Endothelial cell of umbilical vein (primary cell): ENCODE results near the gene NEU3. TPM values are rescaled to one million over a fixed set of nuclear protein-coding genes. Genes with fewer than 3 reads are reported as not detected.

ENCODE experiments used
- BruUV-seq: library from RNA; stranded (reverse); fragments of 400-500 nt; replicated peaks from 2 replicates; lab custom pipeline; 2021; lab: Mats Ljungman, UMichigan
- CTCF ChIA-PET: fragments of 300-600, 350-600 bp; sonication (Branson Sonifier 250); formaldehyde crosslinking; loops from one replicate; lab custom pipeline; 2021; ENCODE audit warnings: antibody characterized with exemption, inconsistent platforms; lab: Charles Lee
- POLR2A ChIA-PET: fragments of 300-600, 350-600 bp; sonication (Branson Sonifier 250); formaldehyde crosslinking; loops from one replicate; lab custom pipeline; 2021; ENCODE audit warnings: antibody characterized with exemption, inconsistent platforms; lab: Charles Lee
- DNase-seq: peaks from one replicate; pipeline ENCODE4 v3.0.0-alpha.2; 2011; ENCODE audit warnings: low read depth, low spot score
- FAIRE-seq: peaks from 2 replicates; lab custom pipeline; 2011; peaks lifted over from hg19 to GRCh38; lab: Jason Lieb, UNC
- H2AFZ ChIP-seq: 2 replicates; pipeline ENCODE4 v1.6.0; 2012; ENCODE audit warnings: low read depth, low read length, control low read depth, inconsistent platforms
- H3K27ac ChIP-seq: 2 replicates; pipeline ENCODE4 v1.5.1; 2011; ENCODE audit warnings: low read depth, mild to moderate bottlenecking, control low read depth, low read length, moderate library complexity; ENCODE audit not compliant: insufficient read depth
- H3K27me3 ChIP-seq, 2 experiments: 2 replicates each; pipeline versions ENCODE4 v1.6.0 to v1.6.1; 2011; ENCODE audit warnings: low read length in 2 of 2, mixed read lengths in 1 of 2; ENCODE audit not compliant: control insufficient read depth in 2 of 2, insufficient read depth in 2 of 2
- H3K36me3 ChIP-seq, 2 experiments: 2 replicates in 1 of 2; 3 replicates in 1 of 2; pipeline ENCODE4 v1.5.1; 2011; ENCODE audit warnings: low read length in 2 of 2, mild to moderate bottlenecking in 1 of 2, moderate library complexity in 1 of 2; ENCODE audit not compliant: control insufficient read depth in 2 of 2, insufficient read depth in 2 of 2; ENCODE audit errors: extremely low read depth in 1 of 2
- H3K4me1 ChIP-seq: 3 replicates; pipeline ENCODE4 v1.5.1; 2011; ENCODE audit warnings: mild to moderate bottlenecking, low read length; ENCODE audit not compliant: control insufficient read depth, insufficient read depth; ENCODE audit errors: extremely low read depth
- H3K4me2 ChIP-seq: 2 replicates; pipeline ENCODE4 v1.6.1; 2011; ENCODE audit warnings: low read length, control low read depth, mixed read lengths; ENCODE audit not compliant: insufficient read depth
- H3K4me3 ChIP-seq, 3 experiments: fragments of 200-600 bp in 1 of 3; sonication (generic), shearing (Covaris generic) in 1 of 3; replicated peaks in 1 of 3; 2 replicates each; pipeline ENCODE4 v1.5.1; 2011 to 2016; ENCODE audit warnings: control low read depth in 3 of 3, low read length in 3 of 3, mild to moderate bottlenecking in 2 of 3, inconsistent platforms in 1 of 3, low read depth in 1 of 3, moderate library complexity in 1 of 3; ENCODE audit not compliant: insufficient read depth in 1 of 3
- H3K79me2 ChIP-seq: 2 replicates; pipeline ENCODE4 v1.6.0; 2012; ENCODE audit warnings: low read length, inconsistent platforms; ENCODE audit not compliant: control insufficient read depth, insufficient read depth
- H3K9ac ChIP-seq: replicated peaks from 2 replicates; pipeline ENCODE3; 2011; ENCODE audit warnings: low read length, control low read depth; ENCODE audit not compliant: insufficient read depth; ENCODE audit errors: extremely low read depth
- H3K9me1 ChIP-seq: replicated peaks from 3 replicates; pipeline ENCODE4 v1.6.0; 2011; ENCODE audit warnings: mild to moderate bottlenecking, low read length; ENCODE audit not compliant: control insufficient read depth, insufficient read depth; ENCODE audit errors: extremely low read depth
- H3K9me3 ChIP-seq: replicated peaks from 2 replicates; pipeline ENCODE4 v1.5.1; 2012; ENCODE audit warnings: low read length, inconsistent platforms; ENCODE audit not compliant: control insufficient read depth, insufficient read depth
- H4K20me1 ChIP-seq: replicated peaks from 2 replicates; pipeline ENCODE3; 2011; ENCODE audit warnings: mild to moderate bottlenecking, low read length; ENCODE audit not compliant: control insufficient read depth, insufficient read depth; ENCODE audit errors: extremely low read depth
- EZH2 ChIP-seq: IDR thresholded peaks from 2 replicates; pipeline ENCODE4 v1.6.1; 2012; ENCODE audit warnings: borderline replicate concordance, low read depth, mild to moderate bottlenecking, moderate library complexity, low read length, inconsistent platforms; ENCODE audit not compliant: severe bottlenecking
- FOS ChIP-seq: IDR thresholded peaks from 2 replicates; pipeline ENCODE4 v1.6.1; 2011; ENCODE audit warnings: mild to moderate bottlenecking, low read length, moderate library complexity, borderline replicate concordance; ENCODE audit not compliant: insufficient read depth
- GATA2 ChIP-seq: IDR thresholded peaks from 2 replicates; pipeline ENCODE4 v1.7.0; 2011; ENCODE audit warnings: low read depth, mild to moderate bottlenecking, moderate library complexity, mixed read lengths, low read length; ENCODE audit not compliant: insufficient read length, insufficient read depth
- JUN ChIP-seq: IDR thresholded peaks from 2 replicates; pipeline ENCODE4 v1.6.1; 2011; ENCODE audit warnings: borderline replicate concordance, low read depth; ENCODE audit not compliant: insufficient read length, insufficient read depth
- MYC ChIP-seq: IDR thresholded peaks from one replicate; pipeline ENCODE4 v1.6.1; 2011; ENCODE audit warnings: mild to moderate bottlenecking, low read depth, low read length
- POLR2A ChIP-seq: IDR thresholded peaks from 2 replicates; pipeline ENCODE4 v1.6.1; 2012; ENCODE audit warnings: low read depth, mild to moderate bottlenecking, control low read depth, low read length
- POLR2AphosphoS5 ChIP-seq: IDR thresholded peaks from 2 replicates; pipeline ENCODE4 v1.6.1; 2012; ENCODE audit warnings: low read depth, mild to moderate bottlenecking, control low read depth, low read length, moderate library complexity; ENCODE audit not compliant: insufficient read depth
- dilution Hi-C: fragments of 300-500 bp; cut with MboI; formaldehyde crosslinking; loops from one replicate; pipeline ENCODE4 v1.15.0; 2019; ENCODE audit warnings: low sequenced_read_pairs; ENCODE audit not compliant: extremely low pct_ligation_motif_present
- intact Hi-C: fragments of 100-400 bp; cut with micrococcal nuclease; formaldehyde crosslinking; loops from one replicate; pipeline ENCODE4 v1.10.0; 2022
- polyA plus RNA-seq, 4 experiments: library from polyadenylated mRNA; depleted of rRNA in 3 of 4; stranded (reverse) in 3 of 4; unstranded in 1 of 4; fragments of >200 nt; gene quantifications; 2 replicates each; pipeline versions ENCODE4 v1.2.1 to v1.2.3, GENCODE V29; 2011 to 2012; ENCODE audit warnings: missing spikeins in 1 of 4
- total RNA-seq: library from RNA; stranded (reverse); gene quantifications from 2 replicates; pipeline ENCODE4 v1.2.3, GENCODE V29; 2021
- TF ChIP-seq, protein P1 (sequence below), 2 donors: IDR thresholded peaks; 1 replicate in 1 of 2; 2 replicates in 1 of 2; pipeline ENCODE4 v1.5.1; 2011; ENCODE audit warnings: low read length in 2 of 2, mild to moderate bottlenecking in 2 of 2, moderate library complexity in 2 of 2, control low read depth in 1 of 2, inconsistent platforms in 1 of 2, low read depth in 1 of 2; ENCODE audit not compliant: insufficient read depth in 1 of 2; ENCODE audit errors: extremely low read depth in 1 of 2
- TF ChIP-seq, protein P2 (sequence below): IDR thresholded peaks from 2 replicates; pipeline ENCODE4 v1.6.1; 2011; ENCODE audit not compliant: insufficient read depth, insufficient read length

NEU3 gene
- total and polyA plus RNA-seq, 2 donors (not counting 3 experiments of a cell fraction or from before 2014, with no cell fraction given), result 5.9 to 7.0 TPM

DNA sequence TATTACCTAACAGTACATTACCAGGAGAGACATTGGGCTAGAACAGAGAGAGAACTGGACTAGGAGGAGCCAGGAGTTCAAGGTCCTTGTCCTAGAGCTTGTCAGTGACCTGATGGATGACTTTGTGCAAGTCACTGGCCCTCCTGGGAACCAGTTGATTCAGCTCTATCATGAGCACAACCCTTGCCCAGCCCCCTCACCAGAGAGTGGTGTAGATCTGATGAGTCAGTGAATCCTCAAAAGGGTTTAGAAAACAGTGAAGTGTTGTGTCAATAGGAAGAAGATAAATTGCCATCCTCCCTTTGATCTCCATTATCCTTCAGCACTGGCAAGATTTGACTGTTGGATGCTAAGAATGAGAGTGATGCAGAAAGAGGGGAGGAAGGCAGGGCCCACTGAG is 24.3 kb downstream of the NEU3 start:
- H3K36me3 ChIP-seq, result peaks cover 0 to 6% of the 10 kb centered on the region in 2 experiments
- no peaks in the 10 kb centered on the region for H4K20me1 ChIP-seq
- H2AFZ ChIP-seq, result no peak overlapping the region
- no TSS peak for BruUV-seq
- no peak overlapping the region for H3K27ac ChIP-seq
- H3K79me2 ChIP-seq, result no peaks in the 10 kb centered on the region
- DNase-seq, result no peak
- CTCF ChIA-PET, result interaction anchor here (0.7 to 2.1 kb wide), 7 partner anchors 10 to 236 kb away, joined by 3 to 9 read pairs (median 3); no protein-coding TSS in a partner anchor
- intact Hi-C loops (no loop called here), dilution Hi-C loops (loop anchor here (25.0 kb wide), 1 partner anchor 101 kb away; no protein-coding TSS in a partner anchor)
- no peaks in the 10 kb centered on the region for H3K9me1 ChIP-seq
- POLR2A ChIA-PET, result no interaction called here
- no peak overlapping the region for H3K9ac ChIP-seq
- H3K4me1 ChIP-seq, result no peaks in the 10 kb centered on the region
- no peaks in the 10 kb centered on the region for H3K9me3 ChIP-seq
- no peak overlapping the region for H3K4me2 ChIP-seq
- H3K27me3 ChIP-seq, result no peaks in the 10 kb centered on the region
- no peak for TF ChIP-seq MYC
- TF ChIP-seq, protein P1, sequence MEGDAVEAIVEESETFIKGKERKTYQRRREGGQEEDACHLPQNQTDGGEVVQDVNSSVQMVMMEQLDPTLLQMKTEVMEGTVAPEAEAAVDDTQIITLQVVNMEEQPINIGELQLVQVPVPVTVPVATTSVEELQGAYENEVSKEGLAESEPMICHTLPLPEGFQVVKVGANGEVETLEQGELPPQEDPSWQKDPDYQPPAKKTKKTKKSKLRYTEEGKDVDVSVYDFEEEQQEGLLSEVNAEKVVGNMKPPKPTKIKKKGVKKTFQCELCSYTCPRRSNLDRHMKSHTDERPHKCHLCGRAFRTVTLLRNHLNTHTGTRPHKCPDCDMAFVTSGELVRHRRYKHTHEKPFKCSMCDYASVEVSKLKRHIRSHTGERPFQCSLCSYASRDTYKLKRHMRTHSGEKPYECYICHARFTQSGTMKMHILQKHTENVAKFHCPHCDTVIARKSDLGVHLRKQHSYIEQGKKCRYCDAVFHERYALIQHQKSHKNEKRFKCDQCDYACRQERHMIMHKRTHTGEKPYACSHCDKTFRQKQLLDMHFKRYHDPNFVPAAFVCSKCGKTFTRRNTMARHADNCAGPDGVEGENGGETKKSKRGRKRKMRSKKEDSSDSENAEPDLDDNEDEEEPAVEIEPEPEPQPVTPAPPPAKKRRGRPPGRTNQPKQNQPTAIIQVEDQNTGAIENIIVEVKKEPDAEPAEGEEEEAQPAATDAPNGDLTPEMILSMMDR (IDR thresholded peaks at IDR 0.05; ENCODE audit: extremely low read depth in 1 of 2, insufficient read depth in 1 of 2, low read depth in 1 of 2, low read length in 2 of 2), result no peak
- TF ChIP-seq FOS, result no peak
- no peak for TF ChIP-seq POLR2A
- TF ChIP-seq EZH2, result no peak
- TF ChIP-seq, protein P2, sequence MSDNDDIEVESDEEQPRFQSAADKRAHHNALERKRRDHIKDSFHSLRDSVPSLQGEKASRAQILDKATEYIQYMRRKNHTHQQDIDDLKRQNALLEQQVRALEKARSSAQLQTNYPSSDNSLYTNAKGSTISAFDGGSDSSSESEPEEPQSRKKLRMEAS, result no peak
- TF ChIP-seq POLR2AphosphoS5, result no peak
- no peak for TF ChIP-seq GATA2
- TF ChIP-seq JUN, result no peak
- no peak overlapping the region for H3K4me3 ChIP-seq
- FAIRE-seq, result no peak
